Prostate gland (tissue), 2 donors: ENCODE data around the gene RNF126. TPM values are rescaled to one million over a fixed set of nuclear protein-coding genes. Genes with fewer than 3 reads are reported as not detected.

Experiments used
- DNase-seq: peaks from one replicate; pipeline ENCODE4 v3.0.0-alpha.2; 2019; ENCODE audit warnings: low spot score
- H3K27ac ChIP-seq, 2 donors: fragments of 200-600 bp; sonication (generic); 2 replicates each; pipeline ENCODE4 v1.5.1; 2017 to 2019
- H3K27me3 ChIP-seq: fragments of 200-600 bp; sonication (generic); replicated peaks from 2 replicates; pipeline ENCODE4 v1.5.1; 2019; ENCODE audit not compliant: insufficient read depth
- H3K36me3 ChIP-seq, 2 donors: fragments of 200-600 bp; sonication (generic); 1 replicate in 1 of 2; 2 replicates in 1 of 2; pipeline versions ENCODE4 v1.5.1 to v1.8.1; 2017 to 2019
- H3K4me1 ChIP-seq: fragments of 200-600 bp; sonication (generic); replicated peaks from 2 replicates; pipeline ENCODE4 v1.5.1; 2019
- H3K4me3 ChIP-seq, 2 donors: fragments of 200-600 bp; sonication (generic); 2 replicates each; pipeline ENCODE4 v1.5.1; 2017 to 2019
- H3K9me3 ChIP-seq: fragments of 200-600 bp; sonication (generic); 2 replicates; pipeline ENCODE4 v1.5.1; 2017
- POLR2A ChIP-seq: fragments of 450-650 bp; IDR thresholded peaks from one replicate; pipeline ENCODE4 v1.6.1; 2016; ENCODE audit warnings: antibody characterized with exemption, mild to moderate bottlenecking
- POLR2AphosphoS5 ChIP-seq: sonication (generic); formaldehyde crosslinking; IDR thresholded peaks from one replicate; pipeline ENCODE4 v1.6.1; 2017; ENCODE audit warnings: antibody characterized with exemption
- WGBS: methylation state at CpG from one replicate; pipeline ENCODE4 v1.1.5; 2018; 5-methylcytosine and 5-hydroxymethylcytosine counted together
- intact Hi-C: fragments of 100-400 bp; cut with DNase I; formaldehyde crosslinking; loops from one replicate; pipeline ENCODE4 v1.14.2; 2022
- total RNA-seq, 2 donors: library from RNA; depleted of rRNA; stranded (reverse); fragments of >200 nt; gene quantifications; one replicate each; pipeline ENCODE4 v1.1.0, GENCODE V29; 2016
- TF ChIP-seq, protein P1 (sequence below), 4 experiments: fragments of 200-600 bp in 2 of 4; fragments of 450-650 bp in 2 of 4; sonication (generic) in 2 of 4; IDR thresholded peaks; 1 replicate in 3 of 4; 2 replicates in 1 of 4; pipeline ENCODE4 v1.5.1; 2016 to 2019; ENCODE audit warnings: antibody characterized with exemption in 4 of 4, mild to moderate bottlenecking in 2 of 4, moderate library complexity in 2 of 4

RNF126 gene
- total RNA-seq, 2 donors from 2014 or later, result 70.7 to 109 TPM

DNA sequence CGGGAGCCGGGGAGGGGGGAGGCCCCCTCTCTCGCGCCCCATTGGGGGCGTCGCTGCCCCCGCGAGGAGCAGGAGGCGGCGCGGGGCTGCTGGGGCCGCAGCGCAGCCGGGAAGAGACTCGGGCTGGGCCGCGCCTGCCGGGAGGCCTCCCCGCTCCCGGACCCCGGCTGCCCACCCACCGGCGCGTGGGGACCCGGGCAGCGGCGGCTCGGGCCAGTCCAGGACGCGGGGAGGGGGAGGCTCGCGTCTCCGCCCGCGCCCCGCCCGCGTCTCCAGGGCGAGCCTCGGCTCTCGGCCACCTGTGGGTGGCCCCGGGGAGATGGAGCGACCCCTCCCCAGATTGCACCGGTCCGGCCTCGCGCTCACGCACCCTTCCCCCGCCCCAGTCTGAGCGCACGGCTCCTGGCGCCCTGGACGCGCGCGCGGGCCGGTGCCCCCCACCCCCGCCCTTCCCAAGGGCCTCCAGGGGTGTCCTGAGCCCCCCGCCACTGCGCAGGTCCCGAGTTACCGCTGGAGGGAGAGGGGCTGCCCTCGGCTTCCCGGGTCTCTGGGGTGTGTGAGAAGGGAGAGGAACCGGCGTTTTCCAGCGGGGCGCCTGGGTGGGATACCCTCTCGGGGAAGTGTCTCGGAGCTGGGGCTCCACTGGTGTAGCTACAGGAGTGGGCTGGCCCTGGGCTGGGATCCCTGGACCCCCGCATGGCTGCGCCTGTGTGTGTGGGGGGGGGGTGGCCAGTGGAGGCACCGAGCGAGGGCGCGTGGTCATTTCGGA is 46.4 kb upstream of the RNF126 start:
- peak overlapping the region; percentile 73 to 77 for H3K27ac ChIP-seq
- no peak for DNase-seq
- intact Hi-C loops, result no loop called here
- TF ChIP-seq POLR2A (no peak), POLR2AphosphoS5 (no peak)
- TF ChIP-seq, protein P1, sequence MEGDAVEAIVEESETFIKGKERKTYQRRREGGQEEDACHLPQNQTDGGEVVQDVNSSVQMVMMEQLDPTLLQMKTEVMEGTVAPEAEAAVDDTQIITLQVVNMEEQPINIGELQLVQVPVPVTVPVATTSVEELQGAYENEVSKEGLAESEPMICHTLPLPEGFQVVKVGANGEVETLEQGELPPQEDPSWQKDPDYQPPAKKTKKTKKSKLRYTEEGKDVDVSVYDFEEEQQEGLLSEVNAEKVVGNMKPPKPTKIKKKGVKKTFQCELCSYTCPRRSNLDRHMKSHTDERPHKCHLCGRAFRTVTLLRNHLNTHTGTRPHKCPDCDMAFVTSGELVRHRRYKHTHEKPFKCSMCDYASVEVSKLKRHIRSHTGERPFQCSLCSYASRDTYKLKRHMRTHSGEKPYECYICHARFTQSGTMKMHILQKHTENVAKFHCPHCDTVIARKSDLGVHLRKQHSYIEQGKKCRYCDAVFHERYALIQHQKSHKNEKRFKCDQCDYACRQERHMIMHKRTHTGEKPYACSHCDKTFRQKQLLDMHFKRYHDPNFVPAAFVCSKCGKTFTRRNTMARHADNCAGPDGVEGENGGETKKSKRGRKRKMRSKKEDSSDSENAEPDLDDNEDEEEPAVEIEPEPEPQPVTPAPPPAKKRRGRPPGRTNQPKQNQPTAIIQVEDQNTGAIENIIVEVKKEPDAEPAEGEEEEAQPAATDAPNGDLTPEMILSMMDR (IDR thresholded peaks at IDR 0.05), result no peak
- peak overlapping the region; percentile 70 to 86 for H3K4me3 ChIP-seq
- WGBS, result 7% methylated on average over 31 of the region's 78 CpGs
- no peaks in the 10 kb centered on the region for H3K9me3 ChIP-seq
- H3K27me3 ChIP-seq, result no peaks in the 10 kb centered on the region
- H3K4me1 ChIP-seq, result peaks cover 10% of the 10 kb centered on the region
- no peaks in the 10 kb centered on the region for H3K36me3 ChIP-seq

DNA sequence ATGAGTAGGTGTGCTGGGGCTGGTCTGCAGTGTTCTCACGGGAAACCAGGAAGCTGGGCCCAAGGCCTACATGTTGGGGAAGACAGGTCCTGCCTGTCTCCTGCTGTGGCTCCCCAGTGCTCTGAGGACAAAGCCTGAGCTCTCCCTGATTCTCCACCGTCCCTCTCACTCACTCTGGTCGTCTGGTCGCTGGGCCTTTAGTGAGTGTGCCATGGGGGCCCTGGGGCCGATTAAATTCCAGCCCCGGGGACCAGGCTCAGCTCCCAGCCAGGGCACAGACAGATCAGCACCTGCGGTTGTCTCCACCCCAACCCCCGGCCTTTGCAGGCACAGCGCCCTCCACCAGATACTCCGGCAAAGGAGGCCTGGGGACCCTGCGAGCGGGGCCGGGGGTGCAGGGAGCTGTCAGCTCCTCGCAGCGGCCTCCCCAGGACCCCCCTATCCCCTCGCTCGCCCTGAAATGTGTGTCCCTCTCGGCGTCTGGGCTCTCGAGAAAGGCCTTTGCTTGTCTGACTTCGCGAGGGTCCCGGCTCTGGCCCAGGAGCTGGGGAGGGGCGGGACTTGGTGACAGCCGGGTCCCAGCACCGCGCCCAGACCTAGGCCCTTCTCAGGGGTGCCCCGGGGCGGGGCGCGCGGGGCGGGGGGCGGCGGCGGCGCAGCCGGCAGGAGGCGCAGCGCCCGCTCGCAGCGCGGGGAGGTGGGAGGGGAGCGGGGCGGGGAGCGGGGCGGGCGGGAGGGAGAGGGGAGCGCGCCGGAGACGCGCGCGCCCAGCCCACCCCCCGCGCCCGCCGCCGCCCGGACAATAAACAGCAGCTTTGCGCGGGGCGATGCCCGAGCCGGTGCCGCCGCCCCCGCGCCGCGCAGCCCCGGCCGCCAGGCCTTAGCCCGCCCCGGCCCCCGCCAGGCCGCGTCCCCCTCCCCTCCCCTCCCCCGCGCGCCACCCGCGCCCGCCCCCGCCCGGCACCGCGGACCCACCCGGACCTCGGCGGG is 45.4 kb upstream of the RNF126 start, which contains the start of gene PALM:
Gene PALM, plus strand, starts transcription at position 782 of the 990 bp plus-strand sequence. CDS start 212 bp downstream, outside the sequence.
- Histone ChIP-seq H3K9me3 (no peaks in the 10 kb centered on the region), H3K27me3 (no peaks in the 10 kb centered on the region), H3K36me3 (no peaks in the 10 kb centered on the region), H3K27ac (peak within 1 kb of the TSS; percentile 73 to 77), H3K4me3 (peak within 1 kb of the TSS; percentile 70 to 86), H3K4me1 (peaks cover 10% of the 10 kb centered on the region)
- WGBS, result 16% methylated on average over 27 of the region's 93 CpGs
- intact Hi-C loops, result no loop called here
- DNase-seq, result peak; percentile 26
- TF ChIP-seq, protein P1 (IDR thresholded peaks at IDR 0.05), result peak in 2 of 4 experiments; percentile 26 to 51
- TF ChIP-seq POLR2AphosphoS5 (no peak), POLR2A (no peak)

DNA sequence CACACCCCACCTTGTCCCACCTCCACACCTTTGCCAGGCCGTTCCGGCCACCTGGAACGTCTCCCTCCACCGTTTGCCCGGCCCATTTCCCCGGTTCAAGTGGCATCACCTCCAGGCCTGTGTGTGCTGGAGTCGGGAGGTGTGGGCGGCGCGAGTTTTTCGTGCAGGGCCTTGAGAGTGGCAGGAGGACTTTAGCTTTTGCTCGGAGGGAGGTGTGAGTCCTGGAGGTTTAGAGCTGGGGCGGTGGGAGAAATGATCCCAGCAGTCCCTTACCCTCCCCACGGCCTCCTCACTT is 41.4 kb upstream of the RNF126 start:
- no peak for DNase-seq
- no peaks in the 10 kb centered on the region for H3K9me3 ChIP-seq
- H3K27ac ChIP-seq, result no peak overlapping the region
- H3K4me3 ChIP-seq, result no peak overlapping the region
- intact Hi-C loops, result no loop called here
- H3K4me1 ChIP-seq, result peaks cover 10% of the 10 kb centered on the region
- TF ChIP-seq, protein P1 (IDR thresholded peaks at IDR 0.05), result no peak
- TF ChIP-seq POLR2A, result no peak
- no peak for TF ChIP-seq POLR2AphosphoS5
- H3K36me3 ChIP-seq, result no peaks in the 10 kb centered on the region
- H3K27me3 ChIP-seq, result no peaks in the 10 kb centered on the region
- 39% methylated on average over 14 of the region's 14 CpGs for WGBS

DNA sequence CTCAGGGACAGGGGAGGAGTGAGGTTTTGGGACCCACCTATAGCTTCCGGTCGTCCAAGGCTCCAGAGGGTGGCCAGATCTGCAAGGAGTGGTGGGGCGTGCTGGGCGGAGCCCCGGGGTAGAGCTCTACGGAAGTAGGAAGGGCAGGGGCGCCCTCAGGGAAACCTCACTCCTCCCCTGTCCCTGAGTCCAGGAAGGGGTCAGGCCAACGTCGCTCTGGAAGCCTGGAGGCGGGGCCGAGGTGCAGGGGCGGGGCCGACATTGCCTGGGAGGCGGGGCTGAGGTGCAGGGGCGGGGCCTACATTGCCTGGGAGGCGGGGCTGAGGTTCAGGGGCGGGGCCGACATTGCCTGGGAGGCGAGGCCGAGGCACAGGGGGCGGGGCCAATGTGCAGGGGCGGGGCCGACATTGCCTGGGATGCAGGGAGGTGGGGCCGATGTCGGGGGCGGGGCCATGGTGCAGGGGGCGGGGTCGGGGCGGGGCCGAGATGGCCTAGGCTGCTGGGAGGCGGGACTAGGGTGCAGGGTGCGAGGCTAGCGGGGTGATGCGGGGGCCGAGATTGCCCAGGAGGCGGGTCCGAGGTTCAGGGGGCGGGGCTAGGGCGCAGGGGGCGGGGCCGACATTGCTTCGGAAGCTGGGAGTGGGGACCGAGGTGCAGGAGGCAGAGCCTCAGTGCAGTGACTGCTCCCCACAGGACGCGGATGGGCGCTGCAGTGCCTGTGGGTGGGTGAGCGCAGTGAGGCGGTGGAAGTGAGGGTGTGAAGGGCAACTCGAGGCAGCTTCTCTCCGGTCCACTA is 40.8 kb upstream of the RNF126 start:
- no peak for TF ChIP-seq POLR2A
- TF ChIP-seq, protein P1 (IDR thresholded peaks at IDR 0.05), result no peak
- Histone ChIP-seq H3K27ac (no peak overlapping the region), H3K36me3 (no peaks in the 10 kb centered on the region), H3K9me3 (no peaks in the 10 kb centered on the region), H3K27me3 (no peaks in the 10 kb centered on the region), H3K4me1 (peaks cover 10% of the 10 kb centered on the region), H3K4me3 (no peak overlapping the region)
- WGBS, result 9% methylated on average over 49 of the region's 50 CpGs
- intact Hi-C loops, result no loop called here
- no peak for DNase-seq
